Measurements from ENCODE around the gene KLK2. TPM values are rescaled to one million over a fixed set of nuclear protein-coding genes. Genes with fewer than 3 reads are reported as not detected.

KLK2 gene
- not detected in 2 replicates for total RNA-seq

- no peaks in the 10 kb centered on the region for H3K79me2 ChIP-seq (ENCODE audit: insufficient read depth, low read length)
- H3K4me3 ChIP-seq (ENCODE audit: insufficient read depth, low read length): no peak within 1 kb of the TSS
- H3K4me1 ChIP-seq (ENCODE audit: insufficient read depth, low read length): no peaks in the 10 kb centered on the region
- DNase-seq (ENCODE audit: insufficient read length, low spot score, missing footprints): no peak
- H3K27me3 ChIP-seq (ENCODE audit: insufficient read depth, low read length): peaks cover 16% of the 10 kb centered on the region
- no peak within 1 kb of the TSS for H2AFZ ChIP-seq (ENCODE audit: low read length)
- no peak within 1 kb of the TSS for H3K27ac ChIP-seq (ENCODE audit: low read depth, low read length)
- no peaks in the 10 kb centered on the region for H4K20me1 ChIP-seq (ENCODE audit: insufficient read depth, low read length)
- H3K9me3 ChIP-seq (ENCODE audit: low read depth, low read length): no peaks in the 10 kb centered on the region
- TF ChIP-seq CTCF (IDR thresholded peaks at IDR 0.05; ENCODE audit: extremely low read depth, low read depth, low read length): no peak
- H3K36me3 ChIP-seq (ENCODE audit: insufficient read depth, low read length): no peaks in the 10 kb centered on the region
- H3K4me2 ChIP-seq (ENCODE audit: insufficient read depth, low read length): no peak within 1 kb of the TSS
Observed at GRCh38 chr19:50873056-50873455, at the start of gene KLK2. TSS of gene KLK2 (plus strand) at chr19:50873439. CDS start at chr19:50873474, 35 bp downstream.

DNA sequence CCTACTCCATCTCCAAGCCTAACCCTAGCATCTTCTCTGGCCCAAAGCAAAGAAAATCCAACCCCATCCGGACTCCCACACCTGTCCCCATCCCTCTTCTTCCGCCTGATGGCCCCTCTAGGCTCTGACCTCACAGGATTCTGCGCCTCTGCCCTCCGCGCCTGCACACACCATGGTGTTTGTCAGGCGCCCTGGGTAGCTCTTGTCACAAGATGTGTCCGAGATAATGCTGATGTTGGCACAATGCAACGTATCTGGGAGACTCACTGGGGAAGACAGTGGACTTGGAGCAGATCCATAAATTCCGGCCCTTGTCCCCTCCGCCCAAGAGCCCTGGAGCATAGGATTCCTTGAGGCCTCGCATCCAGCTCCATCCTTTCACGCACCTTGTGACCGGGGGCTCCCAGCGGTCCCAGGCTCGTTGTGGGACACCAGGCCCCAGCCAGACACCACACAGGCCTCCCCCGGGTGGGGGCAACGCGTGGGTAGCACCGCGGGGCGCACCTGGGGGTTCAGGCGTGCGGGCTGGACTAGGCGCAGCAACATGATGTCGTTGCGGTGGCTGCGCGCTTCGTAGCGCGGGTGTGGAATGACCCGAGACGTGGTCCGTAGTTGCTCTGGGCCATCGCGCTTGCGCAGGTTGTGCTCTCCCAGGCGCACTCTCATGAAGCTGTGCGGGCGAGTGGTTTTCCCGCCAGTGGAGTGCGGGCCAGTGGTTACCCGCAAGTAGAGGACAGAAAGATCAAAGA, 46.6 kb upstream of the KLK2 start:
- no peaks in the 10 kb centered on the region for H3K9me3 ChIP-seq (ENCODE audit: low read depth, low read length)
- H3K36me3 ChIP-seq (ENCODE audit: insufficient read depth, low read length): no peaks in the 10 kb centered on the region
- TF ChIP-seq CTCF (IDR thresholded peaks at IDR 0.05; ENCODE audit: extremely low read depth, low read depth, low read length): no peak
- peak; percentile 54 for DNase-seq (ENCODE audit: insufficient read length, low spot score, missing footprints)
- H3K4me1 ChIP-seq (ENCODE audit: insufficient read depth, low read length): no peaks in the 10 kb centered on the region
- H3K79me2 ChIP-seq (ENCODE audit: insufficient read depth, low read length): no peaks in the 10 kb centered on the region
- no peak overlapping the region for H3K4me2 ChIP-seq (ENCODE audit: insufficient read depth, low read length)
- no peak overlapping the region for H2AFZ ChIP-seq (ENCODE audit: low read length)
- no peak overlapping the region for H3K4me3 ChIP-seq (ENCODE audit: insufficient read depth, low read length)
- no peaks in the 10 kb centered on the region for H4K20me1 ChIP-seq (ENCODE audit: insufficient read depth, low read length)
- no peak overlapping the region for H3K27ac ChIP-seq (ENCODE audit: low read depth, low read length)
- peaks cover 6% of the 10 kb centered on the region for H3K27me3 ChIP-seq (ENCODE audit: insufficient read depth, low read length)

- no peak overlapping the region for H3K4me3 ChIP-seq (ENCODE audit: insufficient read depth, low read length)
- H2AFZ ChIP-seq (ENCODE audit: low read length): no peak overlapping the region
- no peaks in the 10 kb centered on the region for H3K36me3 ChIP-seq (ENCODE audit: insufficient read depth, low read length)
- H4K20me1 ChIP-seq (ENCODE audit: insufficient read depth, low read length): no peaks in the 10 kb centered on the region
- no peaks in the 10 kb centered on the region for H3K9me3 ChIP-seq (ENCODE audit: low read depth, low read length)
- H3K79me2 ChIP-seq (ENCODE audit: insufficient read depth, low read length): no peaks in the 10 kb centered on the region
- H3K4me2 ChIP-seq (ENCODE audit: insufficient read depth, low read length): no peak overlapping the region
- no peak for DNase-seq (ENCODE audit: insufficient read length, low spot score, missing footprints)
- H3K27ac ChIP-seq (ENCODE audit: low read depth, low read length): no peak overlapping the region
- H3K4me1 ChIP-seq (ENCODE audit: insufficient read depth, low read length): no peaks in the 10 kb centered on the region
- H3K27me3 ChIP-seq (ENCODE audit: insufficient read depth, low read length): no peaks in the 10 kb centered on the region
- no peak for TF ChIP-seq CTCF (IDR thresholded peaks at IDR 0.05; ENCODE audit: extremely low read depth, low read depth, low read length)
Observed at GRCh38 chr19:50827476-50827875, 45.8 kb upstream of the KLK2 start.

DNA sequence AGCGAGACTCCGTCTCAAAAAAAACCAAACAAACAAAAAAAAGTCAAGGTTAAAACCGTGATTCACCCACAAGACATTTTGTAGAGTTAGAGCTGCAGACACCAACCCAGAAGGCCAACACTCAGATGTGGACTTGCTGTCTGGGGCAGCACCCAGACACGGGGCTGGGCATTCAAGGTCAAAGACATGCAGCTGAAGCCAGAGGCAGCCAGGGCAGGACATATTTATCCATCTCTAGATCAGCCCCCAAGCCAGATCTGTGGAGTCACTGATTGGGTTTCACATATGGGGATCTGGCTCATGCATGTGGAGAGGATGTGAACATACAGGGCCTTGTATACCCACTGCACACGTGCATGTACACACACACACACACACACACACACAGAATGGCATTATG, 43.4 kb upstream of the KLK2 start:
- Histone ChIP-seq H3K4me3 (ENCODE audit: insufficient read depth, low read length) (no peak overlapping the region), H2AFZ (ENCODE audit: low read length) (no peak overlapping the region), H4K20me1 (ENCODE audit: insufficient read depth, low read length) (no peaks in the 10 kb centered on the region), H3K4me1 (ENCODE audit: insufficient read depth, low read length) (no peaks in the 10 kb centered on the region), H3K9me3 (ENCODE audit: low read depth, low read length) (no peaks in the 10 kb centered on the region), H3K27ac (ENCODE audit: low read depth, low read length) (no peak overlapping the region), H3K79me2 (ENCODE audit: insufficient read depth, low read length) (no peaks in the 10 kb centered on the region), H3K36me3 (ENCODE audit: insufficient read depth, low read length) (no peaks in the 10 kb centered on the region), H3K4me2 (ENCODE audit: insufficient read depth, low read length) (no peak overlapping the region), H3K27me3 (ENCODE audit: insufficient read depth, low read length) (no peaks in the 10 kb centered on the region)
- no peak for DNase-seq (ENCODE audit: insufficient read length, low spot score, missing footprints)
- no peak for TF ChIP-seq CTCF (IDR thresholded peaks at IDR 0.05; ENCODE audit: extremely low read depth, low read depth, low read length)
